Medulla oblongata (tissue), 1 donor: ENCODE measurements around the gene IGFN1.
A peak's percentile ranks its signal among the peaks of the same experiment; 100 is the strongest.

ENCODE experiments used
- DNase-seq: peaks from one replicate; pipeline ENCODE4 v3.0.0-alpha.2; 2015; ENCODE audit errors: extremely low spot score

IGFN1 gene

DNA sequence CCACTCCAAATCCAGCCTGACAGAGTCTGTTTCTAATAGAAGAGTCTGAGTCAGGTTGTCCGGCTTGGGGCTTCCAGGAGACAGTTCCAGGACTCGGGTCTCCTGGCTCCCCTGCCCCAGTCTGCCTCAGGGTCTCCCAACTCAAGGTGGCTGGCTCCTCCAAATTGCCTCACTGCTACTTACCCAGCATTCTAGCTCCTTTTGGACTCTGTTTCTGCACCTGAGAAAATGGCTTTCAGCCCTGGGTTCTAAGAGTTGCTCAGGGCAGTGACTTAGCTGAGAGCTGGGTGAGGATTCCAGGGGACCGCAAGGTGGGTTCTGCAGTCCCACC lies 5.5 kb upstream of the IGFN1 start:
- DNase-seq: no peak

- DNase-seq: no peak
These were observed 5.0 kb upstream of the IGFN1 start for GRCh38 chr1:201185527-201186128.

GRCh38 chr1:201186192-201186591 lies 4.4 kb upstream of the IGFN1 start:
- no peak for DNase-seq

GRCh38 chr1:201189085-201189484 lies 1.5 kb upstream of the IGFN1 start:
- no peak for DNase-seq

- no peak for DNase-seq
These were observed 619 bp upstream of the IGFN1 start for GRCh38 chr1:201190005-201190404.

- no peak for DNase-seq
These were observed 1.1 kb downstream of the IGFN1 start for GRCh38 chr1:201191653-201192260.

DNA sequence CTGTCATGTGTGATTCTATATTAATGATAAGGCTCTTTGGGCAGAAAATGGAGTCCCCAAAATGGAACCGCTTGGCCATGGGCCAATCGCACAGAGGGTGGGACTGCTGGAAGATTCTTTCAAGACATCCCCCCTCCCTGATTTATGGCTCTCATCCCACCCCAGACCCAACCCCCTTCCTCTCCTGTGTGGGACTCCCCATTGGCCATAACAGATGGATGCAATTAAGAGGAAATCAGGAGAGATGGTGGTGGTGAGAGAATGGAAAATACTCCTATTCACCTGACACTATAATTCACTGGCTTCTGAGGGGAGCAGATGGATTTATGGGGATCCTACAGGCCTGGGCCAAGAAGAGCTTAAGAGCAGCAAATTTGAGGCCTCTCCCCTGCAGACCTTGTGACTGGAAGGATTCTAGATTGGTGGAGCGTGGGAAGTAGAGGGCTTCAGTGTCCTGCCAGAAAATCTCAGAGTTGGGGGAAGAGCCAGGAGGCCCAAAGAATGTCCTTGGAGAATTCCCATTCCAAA lies 1.7 kb downstream of the IGFN1 start:
- peak; percentile 42 for DNase-seq

DNA sequence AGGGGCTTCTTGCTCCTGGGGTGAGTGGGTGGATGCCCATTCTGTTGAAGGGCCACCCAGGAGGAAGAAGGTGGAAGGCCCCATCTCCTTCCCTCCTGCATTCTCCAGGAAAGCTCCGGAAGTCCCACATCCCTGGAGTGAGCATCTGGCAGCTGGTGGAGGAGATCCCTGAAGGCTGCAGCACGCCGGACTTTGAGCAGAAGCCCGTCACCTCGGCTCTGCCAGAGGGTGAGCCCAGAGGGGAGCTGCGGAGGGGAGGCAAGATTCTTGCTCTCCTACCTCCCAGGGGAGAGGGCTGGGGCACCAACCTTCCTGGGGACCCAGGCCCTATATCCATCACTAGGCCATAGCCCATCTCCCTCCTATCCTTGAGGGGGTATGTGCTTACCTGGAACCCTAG lies 3.4 kb downstream of the IGFN1 start:
- DNase-seq: no peak

DNA sequence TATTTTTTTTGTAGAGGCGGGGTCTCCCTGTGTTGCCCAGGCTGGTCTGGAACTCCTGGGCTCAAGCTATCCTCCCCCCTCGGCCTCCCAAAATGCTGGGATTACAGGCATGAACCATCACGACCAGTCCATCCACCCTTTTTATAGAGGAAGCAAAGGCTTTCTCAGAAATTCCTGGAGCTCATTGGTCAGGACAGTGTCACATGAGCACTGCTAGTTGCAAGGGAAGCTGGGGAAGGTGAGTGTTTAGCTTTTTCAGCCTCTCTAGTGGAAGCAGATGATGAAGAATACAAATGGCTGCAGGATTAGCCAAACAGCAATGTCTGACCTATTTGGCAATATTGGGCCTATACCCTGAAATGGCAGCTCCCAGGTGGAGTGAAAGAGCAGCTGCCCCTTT lies 8.0 kb downstream of the IGFN1 start:
- DNase-seq: no peak

DNA sequence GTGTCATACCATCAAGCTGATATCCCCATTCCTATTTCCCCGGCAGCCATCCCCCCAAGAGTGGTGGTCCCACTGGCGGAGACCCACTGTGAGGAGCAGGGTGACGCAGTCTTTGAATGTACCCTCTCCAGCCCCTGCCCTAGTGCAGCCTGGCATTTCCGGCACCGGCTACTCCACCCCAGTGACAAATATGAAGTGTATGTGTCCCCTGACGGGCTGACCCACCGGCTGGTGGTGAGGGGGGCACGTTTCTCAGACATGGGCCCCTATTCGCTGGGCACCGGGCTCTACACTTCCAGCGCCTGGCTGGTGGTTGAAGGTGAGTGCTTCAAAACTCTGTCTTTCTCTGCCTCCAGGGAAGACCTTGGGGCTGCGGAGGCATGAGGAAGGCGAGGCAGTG lies 14.4 kb downstream of the IGFN1 start:
- no peak for DNase-seq

GRCh38 chr1:201206176-201206575 lies 15.6 kb downstream of the IGFN1 start:
- peak; percentile 36 for DNase-seq

DNA sequence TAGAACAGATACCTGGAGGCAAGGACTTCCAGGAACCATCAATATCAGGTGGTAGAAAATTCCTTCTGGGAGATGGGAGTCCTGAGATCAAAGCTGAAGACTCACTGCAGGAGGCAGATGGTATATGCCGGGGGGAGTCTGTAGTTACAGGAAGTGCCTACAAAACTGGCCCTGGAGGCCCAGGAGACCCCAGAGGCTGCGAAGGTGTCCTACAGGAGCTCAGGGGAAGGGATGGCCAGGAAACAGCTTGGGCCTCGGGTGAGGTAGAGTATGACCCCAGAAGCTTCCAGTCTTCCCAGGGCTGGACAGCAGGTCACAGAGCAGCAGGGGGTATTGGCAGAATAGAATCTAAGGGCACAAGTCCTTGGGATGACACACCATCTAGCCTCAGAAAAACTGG lies 16.4 kb downstream of the IGFN1 start:
- no peak for DNase-seq

- DNase-seq: no peak
These were observed 17.6 kb downstream of the IGFN1 start for GRCh38 chr1:201208236-201208635.

DNA sequence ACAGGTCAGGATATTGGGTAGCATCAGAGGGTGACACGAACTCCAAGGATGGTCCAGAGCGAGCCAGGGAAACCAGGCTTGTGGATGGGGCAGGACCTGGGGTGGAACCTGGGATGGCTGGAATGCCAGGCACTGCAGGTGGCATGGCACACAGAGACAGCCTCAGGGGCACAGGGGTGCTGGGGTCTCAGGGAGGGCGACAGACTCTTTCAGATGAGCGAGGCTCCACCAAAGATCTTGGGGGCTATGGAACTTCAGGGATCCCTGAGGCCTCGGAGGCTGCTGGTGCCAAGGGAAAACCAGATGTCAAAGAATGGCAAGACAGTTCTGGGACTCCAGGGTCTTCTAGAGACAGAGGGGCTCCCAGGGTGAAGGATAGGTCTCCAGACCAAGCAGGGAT lies 21.4 kb downstream of the IGFN1 start:
- DNase-seq: no peak

- no peak for DNase-seq
These were observed 21.9 kb downstream of the IGFN1 start for GRCh38 chr1:201212461-201213055.

DNA sequence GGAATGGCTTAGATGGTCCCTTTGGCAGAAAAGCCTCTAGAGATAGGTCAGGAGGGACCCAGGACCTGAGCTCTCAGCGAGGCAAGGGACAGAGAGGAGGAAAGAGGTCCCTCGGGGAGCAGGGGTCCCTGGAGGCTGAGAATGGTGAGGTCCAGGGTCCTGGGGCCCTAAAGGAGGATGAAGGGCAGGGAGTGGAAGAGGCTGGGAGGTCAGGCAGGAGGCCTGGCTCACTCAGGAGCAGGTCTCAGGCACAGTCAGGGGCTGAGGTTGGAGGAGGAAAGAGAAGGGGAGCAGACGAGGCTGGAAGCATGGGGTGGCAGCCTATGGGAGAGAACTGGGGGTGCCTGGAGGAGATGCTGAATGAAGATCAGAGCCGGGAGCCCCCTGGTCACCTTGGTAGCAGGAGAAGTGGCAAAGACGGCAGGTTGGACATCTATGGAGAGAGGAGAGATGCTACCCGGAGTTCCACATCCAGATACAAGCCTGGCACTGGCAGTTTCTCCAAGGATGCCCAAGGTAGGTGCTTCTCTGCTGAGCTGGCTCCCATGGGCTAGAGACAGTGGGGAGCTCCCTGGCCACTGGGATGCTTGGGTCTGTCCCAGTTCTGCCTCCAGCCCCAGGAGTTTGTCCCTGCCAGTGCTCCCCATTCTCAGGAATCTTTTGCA lies 22.6 kb downstream of the IGFN1 start:
- no peak for DNase-seq

GRCh38 chr1:201213926-201214325 lies 23.3 kb downstream of the IGFN1 start:
- no peak for DNase-seq

DNA sequence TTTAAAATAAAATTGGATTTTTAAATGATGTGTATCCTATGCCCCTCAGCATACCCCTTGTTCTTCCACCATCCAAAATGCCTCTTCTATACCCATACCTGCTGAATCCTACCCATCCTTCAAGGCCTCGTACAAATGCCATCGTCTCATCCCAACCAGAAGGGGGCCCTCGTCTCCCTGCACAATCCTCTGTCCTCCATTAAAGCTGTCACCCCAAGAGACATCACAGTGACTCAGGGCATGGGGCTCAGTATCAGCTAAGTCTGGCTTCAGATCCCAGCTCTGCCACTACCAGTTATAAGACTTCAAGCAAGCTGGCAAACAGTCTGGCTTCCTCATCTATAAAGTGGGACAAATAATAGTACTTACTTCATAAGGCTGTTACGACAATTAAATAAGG lies 23.8 kb downstream of the IGFN1 start:
- no peak for DNase-seq

DNA sequence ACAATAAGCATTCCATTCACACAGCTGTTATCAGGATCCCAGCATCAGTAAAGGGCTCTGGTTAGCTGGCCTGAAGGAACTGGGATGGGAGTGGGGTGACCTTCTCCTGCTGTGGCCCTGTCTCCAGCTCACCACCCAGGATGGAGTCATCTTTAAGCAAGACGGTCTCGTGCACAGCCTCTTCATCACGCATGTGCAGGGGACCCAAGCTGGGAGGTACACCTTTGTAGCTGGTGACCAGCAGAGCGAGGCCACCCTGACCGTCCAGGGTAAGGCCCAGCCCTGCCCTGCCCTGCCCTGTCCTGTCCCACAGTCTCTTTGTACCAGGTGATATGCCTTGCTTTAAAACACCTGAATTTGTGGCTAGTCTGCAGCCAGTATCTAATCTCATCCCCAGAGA lies 24.3 kb downstream of the IGFN1 start:
- DNase-seq: no peak

DNA sequence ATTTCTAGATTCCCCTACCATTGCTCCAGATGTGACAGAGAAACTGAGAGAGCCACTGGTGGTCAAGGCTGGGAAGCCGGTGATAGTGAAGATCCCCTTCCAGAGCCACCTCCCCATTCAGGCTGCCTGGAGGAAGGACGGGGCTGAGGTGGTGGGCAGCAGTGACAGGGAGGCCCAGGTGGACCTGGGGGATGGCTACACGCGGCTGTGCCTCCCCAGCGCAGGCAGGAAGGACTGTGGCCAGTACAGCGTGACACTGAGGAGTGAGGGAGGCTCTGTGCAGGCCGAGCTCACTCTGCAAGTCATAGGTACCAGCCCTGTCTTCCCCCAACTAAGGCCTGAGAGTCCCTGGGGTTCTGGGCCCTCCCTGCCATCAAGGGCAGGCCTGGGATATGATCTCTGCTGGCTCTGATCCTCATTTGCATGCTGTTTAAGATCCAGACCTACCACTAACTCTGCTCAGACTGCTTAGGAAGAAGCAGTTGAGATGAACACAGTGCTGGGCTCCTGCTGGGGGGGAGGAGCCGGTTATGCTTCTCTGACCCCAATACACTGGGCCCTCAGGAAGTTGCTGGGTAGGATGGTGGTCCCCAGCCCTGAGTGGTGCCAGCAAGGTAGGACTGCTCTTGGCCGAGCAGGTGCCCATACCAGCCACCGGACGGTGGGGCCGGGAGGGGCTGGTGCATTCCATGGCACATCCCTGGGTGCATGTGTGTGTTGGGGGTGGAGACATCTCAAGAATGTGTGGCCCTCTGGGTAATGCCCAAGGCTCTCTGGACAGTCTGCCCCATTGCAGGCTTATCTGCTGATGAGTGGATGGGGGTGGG lies 25.1 kb downstream of the IGFN1 start:
- DNase-seq: no peak

- no peak for DNase-seq
These were observed 25.9 kb downstream of the IGFN1 start for GRCh38 chr1:201216395-201217085.
